Endothelial cell of umbilical vein (primary cell): ENCODE measurements around the gene BCAR3. TPM values are rescaled to one million over a fixed set of nuclear protein-coding genes. Genes with fewer than 3 reads are reported as not detected.

Source experiments
- BruUV-seq: library from RNA; stranded (reverse); fragments of 400-500 nt; replicated peaks from 2 replicates; lab custom pipeline; 2021; lab: Mats Ljungman, UMichigan
- CTCF ChIA-PET: fragments of 300-600, 350-600 bp; sonication (Branson Sonifier 250); formaldehyde crosslinking; loops from one replicate; lab custom pipeline; 2021; ENCODE audit warnings: antibody characterized with exemption, inconsistent platforms; lab: Charles Lee
- POLR2A ChIA-PET: fragments of 300-600, 350-600 bp; sonication (Branson Sonifier 250); formaldehyde crosslinking; loops from one replicate; lab custom pipeline; 2021; ENCODE audit warnings: antibody characterized with exemption, inconsistent platforms; lab: Charles Lee
- DNase-seq: peaks from one replicate; pipeline ENCODE4 v3.0.0-alpha.2; 2011; ENCODE audit warnings: low read depth, low spot score
- FAIRE-seq: peaks from 2 replicates; lab custom pipeline; 2011; peaks lifted over from hg19 to GRCh38; lab: Jason Lieb, UNC
- H2AFZ ChIP-seq: 2 replicates; pipeline ENCODE4 v1.6.0; 2012; ENCODE audit warnings: low read depth, low read length, control low read depth, inconsistent platforms
- H3K27ac ChIP-seq: 2 replicates; pipeline ENCODE4 v1.5.1; 2011; ENCODE audit warnings: low read depth, mild to moderate bottlenecking, control low read depth, low read length, moderate library complexity; ENCODE audit not compliant: insufficient read depth
- H3K27me3 ChIP-seq, 2 experiments: 2 replicates each; pipeline versions ENCODE4 v1.6.0 to v1.6.1; 2011; ENCODE audit warnings: low read length in 2 of 2, mixed read lengths in 1 of 2; ENCODE audit not compliant: control insufficient read depth in 2 of 2, insufficient read depth in 2 of 2
- H3K36me3 ChIP-seq, 2 experiments: 2 replicates in 1 of 2; 3 replicates in 1 of 2; pipeline ENCODE4 v1.5.1; 2011; ENCODE audit warnings: low read length in 2 of 2, mild to moderate bottlenecking in 1 of 2, moderate library complexity in 1 of 2; ENCODE audit not compliant: control insufficient read depth in 2 of 2, insufficient read depth in 2 of 2; ENCODE audit errors: extremely low read depth in 1 of 2
- H3K4me1 ChIP-seq: 3 replicates; pipeline ENCODE4 v1.5.1; 2011; ENCODE audit warnings: mild to moderate bottlenecking, low read length; ENCODE audit not compliant: control insufficient read depth, insufficient read depth; ENCODE audit errors: extremely low read depth
- H3K4me2 ChIP-seq: 2 replicates; pipeline ENCODE4 v1.6.1; 2011; ENCODE audit warnings: low read length, control low read depth, mixed read lengths; ENCODE audit not compliant: insufficient read depth
- H3K4me3 ChIP-seq, 3 experiments: fragments of 200-600 bp in 1 of 3; sonication (generic), shearing (Covaris generic) in 1 of 3; replicated peaks in 1 of 3; 2 replicates each; pipeline ENCODE4 v1.5.1; 2011 to 2016; ENCODE audit warnings: control low read depth in 3 of 3, low read length in 3 of 3, mild to moderate bottlenecking in 2 of 3, inconsistent platforms in 1 of 3, low read depth in 1 of 3, moderate library complexity in 1 of 3; ENCODE audit not compliant: insufficient read depth in 1 of 3
- H3K79me2 ChIP-seq: 2 replicates; pipeline ENCODE4 v1.6.0; 2012; ENCODE audit warnings: low read length, inconsistent platforms; ENCODE audit not compliant: control insufficient read depth, insufficient read depth
- H3K9ac ChIP-seq: replicated peaks from 2 replicates; pipeline ENCODE3; 2011; ENCODE audit warnings: low read length, control low read depth; ENCODE audit not compliant: insufficient read depth; ENCODE audit errors: extremely low read depth
- H3K9me1 ChIP-seq: replicated peaks from 3 replicates; pipeline ENCODE4 v1.6.0; 2011; ENCODE audit warnings: mild to moderate bottlenecking, low read length; ENCODE audit not compliant: control insufficient read depth, insufficient read depth; ENCODE audit errors: extremely low read depth
- H3K9me3 ChIP-seq: replicated peaks from 2 replicates; pipeline ENCODE4 v1.5.1; 2012; ENCODE audit warnings: low read length, inconsistent platforms; ENCODE audit not compliant: control insufficient read depth, insufficient read depth
- H4K20me1 ChIP-seq: replicated peaks from 2 replicates; pipeline ENCODE3; 2011; ENCODE audit warnings: mild to moderate bottlenecking, low read length; ENCODE audit not compliant: control insufficient read depth, insufficient read depth; ENCODE audit errors: extremely low read depth
- EZH2 ChIP-seq: IDR thresholded peaks from 2 replicates; pipeline ENCODE4 v1.6.1; 2012; ENCODE audit warnings: borderline replicate concordance, low read depth, mild to moderate bottlenecking, moderate library complexity, low read length, inconsistent platforms; ENCODE audit not compliant: severe bottlenecking
- FOS ChIP-seq: IDR thresholded peaks from 2 replicates; pipeline ENCODE4 v1.6.1; 2011; ENCODE audit warnings: mild to moderate bottlenecking, low read length, moderate library complexity, borderline replicate concordance; ENCODE audit not compliant: insufficient read depth
- JUN ChIP-seq: IDR thresholded peaks from 2 replicates; pipeline ENCODE4 v1.6.1; 2011; ENCODE audit warnings: borderline replicate concordance, low read depth; ENCODE audit not compliant: insufficient read length, insufficient read depth
- MYC ChIP-seq: IDR thresholded peaks from one replicate; pipeline ENCODE4 v1.6.1; 2011; ENCODE audit warnings: mild to moderate bottlenecking, low read depth, low read length
- POLR2A ChIP-seq: IDR thresholded peaks from 2 replicates; pipeline ENCODE4 v1.6.1; 2012; ENCODE audit warnings: low read depth, mild to moderate bottlenecking, control low read depth, low read length
- dilution Hi-C: fragments of 300-500 bp; cut with MboI; formaldehyde crosslinking; loops from one replicate; pipeline ENCODE4 v1.15.0; 2019; ENCODE audit warnings: low sequenced_read_pairs; ENCODE audit not compliant: extremely low pct_ligation_motif_present
- intact Hi-C: fragments of 100-400 bp; cut with micrococcal nuclease; formaldehyde crosslinking; loops from one replicate; pipeline ENCODE4 v1.10.0; 2022
- polyA plus RNA-seq, 4 experiments: library from polyadenylated mRNA; depleted of rRNA in 3 of 4; stranded (reverse) in 3 of 4; unstranded in 1 of 4; fragments of >200 nt; gene quantifications; 2 replicates each; pipeline versions ENCODE4 v1.2.1 to v1.2.3, GENCODE V29; 2011 to 2012; ENCODE audit warnings: missing spikeins in 1 of 4
- total RNA-seq: library from RNA; stranded (reverse); gene quantifications from 2 replicates; pipeline ENCODE4 v1.2.3, GENCODE V29; 2021
- TF ChIP-seq, protein P1 (sequence below), 2 donors: IDR thresholded peaks; 1 replicate in 1 of 2; 2 replicates in 1 of 2; pipeline ENCODE4 v1.5.1; 2011; ENCODE audit warnings: low read length in 2 of 2, mild to moderate bottlenecking in 2 of 2, moderate library complexity in 2 of 2, control low read depth in 1 of 2, inconsistent platforms in 1 of 2, low read depth in 1 of 2; ENCODE audit not compliant: insufficient read depth in 1 of 2; ENCODE audit errors: extremely low read depth in 1 of 2
- TF ChIP-seq, protein P2 (sequence below): IDR thresholded peaks from 2 replicates; pipeline ENCODE4 v1.6.1; 2011; ENCODE audit not compliant: insufficient read depth, insufficient read length

BCAR3 gene
- total and polyA plus RNA-seq, 2 donors (not counting 3 experiments of a cell fraction or from before 2014, with no cell fraction given): 17.5 to 32.9 TPM

DNA sequence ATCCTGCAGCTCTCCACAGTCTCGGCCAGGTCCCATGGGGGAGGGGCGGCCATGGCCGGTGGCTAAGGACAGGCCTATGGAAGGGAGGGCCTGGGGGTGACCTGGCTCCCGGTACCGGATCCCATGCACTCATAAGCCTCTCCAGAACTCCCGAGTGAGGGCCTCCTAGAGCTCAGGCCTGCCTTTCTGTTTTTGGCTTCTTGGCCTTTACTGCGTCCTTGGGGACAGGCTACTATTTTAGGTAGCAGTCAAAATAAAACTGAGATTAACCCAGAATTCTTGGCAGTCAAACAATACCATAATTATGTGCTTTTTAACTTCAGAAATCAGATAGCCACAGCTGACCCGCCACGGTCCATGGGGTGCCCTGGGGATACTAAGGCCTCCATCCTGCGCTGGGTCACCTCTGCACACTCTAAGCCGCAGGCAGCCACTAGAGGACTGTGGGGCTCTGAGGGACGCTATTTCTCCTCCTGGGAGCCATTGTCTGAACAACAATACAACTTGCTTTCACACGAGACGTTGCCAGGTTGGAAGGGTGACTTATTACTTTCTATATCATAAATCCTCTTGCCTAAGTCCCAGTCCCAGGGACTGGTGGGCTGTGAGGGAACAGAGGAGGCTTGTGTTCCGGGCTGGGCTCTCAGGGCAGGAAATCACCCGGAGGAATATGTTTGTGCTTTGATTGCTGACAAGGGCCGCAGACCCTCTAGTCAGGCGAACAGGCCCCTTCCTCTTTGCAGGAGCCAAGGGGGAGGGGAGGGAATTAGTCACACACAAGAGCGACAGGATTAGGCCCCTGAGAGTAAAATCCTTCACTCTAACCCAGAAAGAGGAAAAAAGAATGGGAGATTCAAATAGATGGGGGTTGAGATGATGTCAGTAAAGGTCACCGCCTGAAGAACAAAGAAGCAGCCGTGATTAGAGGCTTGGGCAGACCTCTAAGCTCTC lies 40.7 kb upstream of the BCAR3 start:
- peak overlapping the region; percentile 94 for H2AFZ ChIP-seq
- dilution Hi-C loops: no loop called here
- ChIA-PET POLR2A (no interaction called here), CTCF (interaction anchor here (1.0 to 1.4 kb wide), 3 partner anchors 13 to 91 kb away, joined by 3 to 4 read pairs (median 4); no protein-coding TSS in a partner anchor)
- DNase-seq (peak; percentile 89), FAIRE-seq (peak; percentile 77)
- H3K79me2 ChIP-seq: no peaks in the 10 kb centered on the region
- H4K20me1 ChIP-seq: no peaks in the 10 kb centered on the region
- BruUV-seq: no TSS peak
- H3K4me3 ChIP-seq: no peak overlapping the region
- H3K4me1 ChIP-seq: peaks cover 23% of the 10 kb centered on the region
- TF ChIP-seq, protein P1, sequence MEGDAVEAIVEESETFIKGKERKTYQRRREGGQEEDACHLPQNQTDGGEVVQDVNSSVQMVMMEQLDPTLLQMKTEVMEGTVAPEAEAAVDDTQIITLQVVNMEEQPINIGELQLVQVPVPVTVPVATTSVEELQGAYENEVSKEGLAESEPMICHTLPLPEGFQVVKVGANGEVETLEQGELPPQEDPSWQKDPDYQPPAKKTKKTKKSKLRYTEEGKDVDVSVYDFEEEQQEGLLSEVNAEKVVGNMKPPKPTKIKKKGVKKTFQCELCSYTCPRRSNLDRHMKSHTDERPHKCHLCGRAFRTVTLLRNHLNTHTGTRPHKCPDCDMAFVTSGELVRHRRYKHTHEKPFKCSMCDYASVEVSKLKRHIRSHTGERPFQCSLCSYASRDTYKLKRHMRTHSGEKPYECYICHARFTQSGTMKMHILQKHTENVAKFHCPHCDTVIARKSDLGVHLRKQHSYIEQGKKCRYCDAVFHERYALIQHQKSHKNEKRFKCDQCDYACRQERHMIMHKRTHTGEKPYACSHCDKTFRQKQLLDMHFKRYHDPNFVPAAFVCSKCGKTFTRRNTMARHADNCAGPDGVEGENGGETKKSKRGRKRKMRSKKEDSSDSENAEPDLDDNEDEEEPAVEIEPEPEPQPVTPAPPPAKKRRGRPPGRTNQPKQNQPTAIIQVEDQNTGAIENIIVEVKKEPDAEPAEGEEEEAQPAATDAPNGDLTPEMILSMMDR (IDR thresholded peaks at IDR 0.05; ENCODE audit: extremely low read depth in 1 of 2, insufficient read depth in 1 of 2, low read depth in 1 of 2, low read length in 2 of 2): peak; percentile 21 to 36
- TF ChIP-seq FOS (no peak), POLR2A (no peak), MYC (no peak), JUN (no peak), EZH2 (no peak)
- TF ChIP-seq, protein P2, sequence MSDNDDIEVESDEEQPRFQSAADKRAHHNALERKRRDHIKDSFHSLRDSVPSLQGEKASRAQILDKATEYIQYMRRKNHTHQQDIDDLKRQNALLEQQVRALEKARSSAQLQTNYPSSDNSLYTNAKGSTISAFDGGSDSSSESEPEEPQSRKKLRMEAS: no peak
- no peaks in the 10 kb centered on the region for H3K9me1 ChIP-seq
- H3K9ac ChIP-seq: peak overlapping the region; percentile 28
- H3K36me3 ChIP-seq: no peaks in the 10 kb centered on the region
- intact Hi-C loops: loop anchor here (2.0 to 5.0 kb wide), 3 partner anchors 20 to 92 kb away; partner anchors contain the start of gene BCAR3
- no peaks in the 10 kb centered on the region for H3K9me3 ChIP-seq
- no peaks in the 10 kb centered on the region for H3K27me3 ChIP-seq
- peak overlapping the region; percentile 44 for H3K4me2 ChIP-seq
- H3K27ac ChIP-seq: peak overlapping the region; percentile 74
